ENCODE data around the gene GP1BB. TPM values are rescaled to one million over a fixed set of nuclear protein-coding genes. Genes with fewer than 3 reads are reported as not detected.

Gene GP1BB
- total RNA-seq, 1 experiment from 2014 or later: 4.3 TPM

- ChIA-PET CTCF (interaction anchor here (0.6 to 7.5 kb wide), 16 partner anchors 9 to 398 kb away, joined by 3 to 110 read pairs (median 6); partner anchors contain the start of gene GP1BB), POLR2A (no interaction called here)
These were observed 30.8 kb downstream of the GP1BB start for GRCh38 chr22:19753996-19754700.

GRCh38 chr22:19754701-19755144, 31.4 kb downstream of the GP1BB start:
- TF ChIP-seq, protein P1, sequence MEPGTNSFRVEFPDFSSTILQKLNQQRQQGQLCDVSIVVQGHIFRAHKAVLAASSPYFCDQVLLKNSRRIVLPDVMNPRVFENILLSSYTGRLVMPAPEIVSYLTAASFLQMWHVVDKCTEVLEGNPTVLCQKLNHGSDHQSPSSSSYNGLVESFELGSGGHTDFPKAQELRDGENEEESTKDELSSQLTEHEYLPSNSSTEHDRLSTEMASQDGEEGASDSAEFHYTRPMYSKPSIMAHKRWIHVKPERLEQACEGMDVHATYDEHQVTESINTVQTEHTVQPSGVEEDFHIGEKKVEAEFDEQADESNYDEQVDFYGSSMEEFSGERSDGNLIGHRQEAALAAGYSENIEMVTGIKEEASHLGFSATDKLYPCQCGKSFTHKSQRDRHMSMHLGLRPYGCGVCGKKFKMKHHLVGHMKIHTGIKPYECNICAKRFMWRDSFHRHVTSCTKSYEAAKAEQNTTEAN (CRISPR knock-in tag; IDR thresholded peaks at IDR 0.05): no peak
- TF ChIP-seq, protein P2, sequence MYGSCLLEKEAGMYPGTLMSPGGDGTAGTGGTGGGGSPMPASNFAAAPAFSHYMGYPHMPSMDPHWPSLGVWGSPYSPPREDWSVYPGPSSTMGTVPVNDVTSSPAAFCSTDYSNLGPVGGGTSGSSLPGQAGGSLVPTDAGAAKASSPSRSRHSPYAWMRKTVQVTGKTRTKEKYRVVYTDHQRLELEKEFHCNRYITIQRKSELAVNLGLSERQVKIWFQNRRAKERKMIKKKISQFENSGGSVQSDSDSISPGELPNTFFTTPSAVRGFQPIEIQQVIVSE (CRISPR knock-in tag; IDR thresholded peaks at IDR 0.05; ENCODE audit: borderline replicate concordance): no peak
- no peak for TF ChIP-seq NFE2L1 (CRISPR knock-in tag; IDR thresholded peaks at IDR 0.05)
- TF ChIP-seq NFYB (CRISPR knock-in tag; conservative IDR thresholded peaks at IDR 0.05; ENCODE audit: low read depth): no peak
- no peak for TF ChIP-seq ETV6 (CRISPR knock-in tag; IDR thresholded peaks at IDR 0.05)
- TF ChIP-seq, protein P3, sequence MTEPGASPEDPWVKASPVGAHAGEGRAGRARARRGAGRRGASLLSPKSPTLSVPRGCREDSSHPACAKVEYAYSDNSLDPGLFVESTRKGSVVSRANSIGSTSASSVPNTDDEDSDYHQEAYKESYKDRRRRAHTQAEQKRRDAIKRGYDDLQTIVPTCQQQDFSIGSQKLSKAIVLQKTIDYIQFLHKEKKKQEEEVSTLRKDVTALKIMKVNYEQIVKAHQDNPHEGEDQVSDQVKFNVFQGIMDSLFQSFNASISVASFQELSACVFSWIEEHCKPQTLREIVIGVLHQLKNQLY (CRISPR knock-in tag; IDR thresholded peaks at IDR 0.05): no peak
- no peak for TF ChIP-seq NR1H2 (CRISPR knock-in tag; IDR thresholded peaks at IDR 0.05)
- no peak for TF ChIP-seq KAT7 (CRISPR knock-in tag; IDR thresholded peaks at IDR 0.05; ENCODE audit: borderline replicate concordance)
- TF ChIP-seq JAZF1 (CRISPR knock-in tag; IDR thresholded peaks at IDR 0.05): no peak
- no peaks in the 10 kb centered on the region for H3K36me3 Mint-ChIP-seq
- ATAC-seq (no peak), DNase-seq (ENCODE audit: low spot score) (no peak)
- peaks cover 81% of the 10 kb centered on the region for H3K27me3 Mint-ChIP-seq (ENCODE audit: low read depth)
- H3K9me3 Mint-ChIP-seq: no peaks in the 10 kb centered on the region
- H3K4me1 Mint-ChIP-seq: peaks cover 17% of the 10 kb centered on the region
- ChIA-PET POLR2A (no interaction called here), CTCF (interaction anchor here (0.7 to 7.5 kb wide), 10 partner anchors 9 to 158 kb away, joined by 3 to 110 read pairs (median 11); partner anchors contain the start of gene GP1BB)
- H3K4me3 Mint-ChIP-seq: peak overlapping the region; percentile 36; the same call in 1 of the 2 replicates
- H3K27ac Mint-ChIP-seq: no peak overlapping the region

More at GRCh38 chr22:19753996-19754700, 30.8 kb downstream of the GP1BB start:
- no peaks in the 10 kb centered on the region for H3K9me3 Mint-ChIP-seq
- H3K36me3 Mint-ChIP-seq: no peaks in the 10 kb centered on the region
- TF ChIP-seq MXD4 (CRISPR knock-in tag; IDR thresholded peaks at IDR 0.05; ENCODE audit: borderline replicate concordance) (no peak), ZNF138 (CRISPR knock-in tag; conservative IDR thresholded peaks at IDR 0.05) (no peak), CREB1 (CRISPR knock-in tag; IDR thresholded peaks at IDR 0.05) (no peak), NR3C1 (CRISPR knock-in tag; conservative IDR thresholded peaks at IDR 0.05; ENCODE audit: low read depth) (no peak), ATF1 (CRISPR knock-in tag; IDR thresholded peaks at IDR 0.05) (no peak), IRF2 (CRISPR knock-in tag; IDR thresholded peaks at IDR 0.05; ENCODE audit: borderline replicate concordance, low read depth) (no peak), SOX15 (CRISPR knock-in tag; IDR thresholded peaks at IDR 0.05) (no peak), GABPB1 (CRISPR knock-in tag; IDR thresholded peaks at IDR 0.05) (no peak), SMAD3 (CRISPR knock-in tag; IDR thresholded peaks at IDR 0.05; ENCODE audit: borderline replicate concordance) (no peak)
- TF ChIP-seq, protein P4, sequence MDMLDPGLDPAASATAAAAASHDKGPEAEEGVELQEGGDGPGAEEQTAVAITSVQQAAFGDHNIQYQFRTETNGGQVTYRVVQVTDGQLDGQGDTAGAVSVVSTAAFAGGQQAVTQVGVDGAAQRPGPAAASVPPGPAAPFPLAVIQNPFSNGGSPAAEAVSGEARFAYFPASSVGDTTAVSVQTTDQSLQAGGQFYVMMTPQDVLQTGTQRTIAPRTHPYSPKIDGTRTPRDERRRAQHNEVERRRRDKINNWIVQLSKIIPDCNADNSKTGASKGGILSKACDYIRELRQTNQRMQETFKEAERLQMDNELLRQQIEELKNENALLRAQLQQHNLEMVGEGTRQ (CRISPR knock-in tag; IDR thresholded peaks at IDR 0.05): no peak
- TF ChIP-seq, protein P5, sequence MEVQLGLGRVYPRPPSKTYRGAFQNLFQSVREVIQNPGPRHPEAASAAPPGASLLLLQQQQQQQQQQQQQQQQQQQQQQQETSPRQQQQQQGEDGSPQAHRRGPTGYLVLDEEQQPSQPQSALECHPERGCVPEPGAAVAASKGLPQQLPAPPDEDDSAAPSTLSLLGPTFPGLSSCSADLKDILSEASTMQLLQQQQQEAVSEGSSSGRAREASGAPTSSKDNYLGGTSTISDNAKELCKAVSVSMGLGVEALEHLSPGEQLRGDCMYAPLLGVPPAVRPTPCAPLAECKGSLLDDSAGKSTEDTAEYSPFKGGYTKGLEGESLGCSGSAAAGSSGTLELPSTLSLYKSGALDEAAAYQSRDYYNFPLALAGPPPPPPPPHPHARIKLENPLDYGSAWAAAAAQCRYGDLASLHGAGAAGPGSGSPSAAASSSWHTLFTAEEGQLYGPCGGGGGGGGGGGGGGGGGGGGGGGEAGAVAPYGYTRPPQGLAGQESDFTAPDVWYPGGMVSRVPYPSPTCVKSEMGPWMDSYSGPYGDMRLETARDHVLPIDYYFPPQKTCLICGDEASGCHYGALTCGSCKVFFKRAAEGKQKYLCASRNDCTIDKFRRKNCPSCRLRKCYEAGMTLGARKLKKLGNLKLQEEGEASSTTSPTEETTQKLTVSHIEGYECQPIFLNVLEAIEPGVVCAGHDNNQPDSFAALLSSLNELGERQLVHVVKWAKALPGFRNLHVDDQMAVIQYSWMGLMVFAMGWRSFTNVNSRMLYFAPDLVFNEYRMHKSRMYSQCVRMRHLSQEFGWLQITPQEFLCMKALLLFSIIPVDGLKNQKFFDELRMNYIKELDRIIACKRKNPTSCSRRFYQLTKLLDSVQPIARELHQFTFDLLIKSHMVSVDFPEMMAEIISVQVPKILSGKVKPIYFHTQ (CRISPR knock-in tag; IDR thresholded peaks at IDR 0.05): no peak
- H3K4me3 Mint-ChIP-seq: no peak overlapping the region
- no peak for DNase-seq (ENCODE audit: low spot score)
- H3K27me3 Mint-ChIP-seq (ENCODE audit: low read depth): peaks cover 75% of the 10 kb centered on the region
- no peak overlapping the region for H3K27ac Mint-ChIP-seq
- H3K4me1 Mint-ChIP-seq: peaks cover 13% of the 10 kb centered on the region
- ATAC-seq: no peak

Data from WTC11 (cell line).